ENCODE results near the gene EPS8L2.
"Not testable (repeated sequence)": the region's sequence is repeated elsewhere in the genome, so short reads cannot be mapped to it uniquely, and the experiment has no call there.

EPS8L2 gene

DNA sequence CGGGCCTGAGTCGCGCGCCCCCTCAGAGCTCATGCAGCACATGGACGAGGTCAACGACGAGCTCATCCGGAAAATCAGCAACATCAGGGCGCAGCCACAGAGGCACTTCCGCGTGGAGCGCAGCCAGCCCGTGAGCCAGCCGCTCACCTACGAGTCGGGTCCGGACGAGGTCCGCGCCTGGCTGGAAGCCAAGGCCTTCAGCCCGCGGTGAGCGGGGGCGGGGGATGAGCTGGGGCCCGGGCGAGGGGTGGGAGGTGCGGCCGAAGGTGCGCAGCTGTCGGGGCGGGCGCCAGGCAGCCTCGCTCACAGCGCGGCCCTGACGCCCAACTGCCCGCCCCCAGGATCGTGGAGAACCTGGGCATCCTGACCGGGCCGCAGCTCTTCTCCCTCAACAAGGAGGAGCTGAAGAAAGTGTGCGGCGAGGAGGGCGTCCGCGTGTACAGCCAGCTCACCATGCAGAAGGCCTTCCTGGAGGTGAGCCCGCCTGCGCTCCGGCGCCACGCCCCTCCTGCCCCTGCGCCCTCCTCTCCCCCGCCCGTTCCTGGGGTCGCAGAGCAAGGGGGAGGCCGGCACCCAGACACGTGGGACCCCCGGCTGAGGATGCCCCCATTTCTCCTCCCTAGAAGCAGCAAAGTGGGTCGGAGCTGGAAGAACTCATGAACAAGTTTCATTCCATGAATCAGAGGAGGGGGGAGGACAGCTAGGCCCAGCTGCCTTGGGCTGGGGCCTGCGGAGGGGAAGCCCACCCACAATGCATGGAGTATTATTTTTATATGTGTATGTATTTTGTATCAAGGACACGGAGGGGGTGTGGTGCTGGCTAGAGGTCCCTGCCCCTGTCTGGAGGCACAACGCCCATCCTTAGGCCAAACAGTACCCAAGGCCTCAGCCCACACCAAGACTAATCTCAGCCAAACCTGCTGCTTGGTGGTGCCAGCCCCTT, 20.5 kb downstream of the EPS8L2 start:
- peak; percentile 47 to 93 for DNase-seq

GRCh38 chr11:727281-727701, 21.3 kb downstream of the EPS8L2 start:
- no peak for DNase-seq

GRCh38 chr11:727859-728748, 22.1 kb downstream of the EPS8L2 start:
- DNase-seq = peak in 1 of 2 experiments; percentile 92

- no peak for DNase-seq
Measured at GRCh38 chr11:728901-729491, 23.0 kb downstream of the EPS8L2 start.

DNA sequence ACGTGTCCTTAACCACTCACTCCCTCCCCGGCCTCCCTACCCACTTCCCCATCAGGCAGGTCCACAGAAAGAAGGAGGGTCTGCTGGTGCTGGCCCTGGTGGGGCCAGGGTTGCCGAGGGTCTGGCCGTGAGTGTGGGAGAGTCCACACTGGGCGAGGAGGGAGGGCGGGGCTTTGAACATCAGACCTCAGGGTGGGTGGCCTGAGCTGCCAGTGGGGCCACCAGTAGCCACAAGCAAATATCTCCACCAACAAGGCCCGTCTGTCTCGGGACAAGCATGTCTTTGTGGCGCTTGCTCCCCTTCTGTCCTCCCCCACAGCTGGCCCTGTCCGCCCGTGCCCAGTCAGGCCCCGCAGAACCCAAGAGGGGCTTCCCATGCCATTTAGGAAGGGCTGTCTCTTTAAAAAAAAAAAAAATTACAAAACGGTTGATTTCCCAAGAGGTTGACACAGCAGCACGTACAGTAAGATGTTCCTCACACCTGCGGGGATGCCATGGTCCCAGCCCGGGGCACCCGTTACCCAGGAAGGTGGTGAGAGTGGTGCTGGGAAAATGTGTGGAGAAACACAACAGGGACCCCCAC, 23.6 kb downstream of the EPS8L2 start:
- DNase-seq = no peak

DNA sequence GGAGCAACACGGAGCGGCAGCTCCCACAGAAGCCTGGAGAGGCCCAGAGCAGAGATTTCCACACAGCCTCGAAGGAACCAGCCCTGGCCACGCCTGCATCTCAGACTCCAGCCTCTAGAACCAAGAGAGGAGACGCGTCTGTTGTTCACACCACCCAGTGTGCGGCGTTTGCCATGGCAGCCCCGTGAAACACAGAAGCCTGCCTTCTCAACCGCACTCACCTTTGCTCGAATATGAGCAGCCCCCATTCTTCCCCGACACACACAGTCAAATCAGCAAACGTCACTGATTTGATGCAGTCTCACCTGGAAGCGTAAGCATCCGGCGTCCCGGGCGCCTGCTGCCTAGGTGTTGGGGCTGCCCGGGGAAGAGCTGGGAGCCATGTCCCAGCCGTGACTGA, 27.0 kb downstream of the EPS8L2 start:
- DNase-seq = peak; percentile 31 to 68

DNA sequence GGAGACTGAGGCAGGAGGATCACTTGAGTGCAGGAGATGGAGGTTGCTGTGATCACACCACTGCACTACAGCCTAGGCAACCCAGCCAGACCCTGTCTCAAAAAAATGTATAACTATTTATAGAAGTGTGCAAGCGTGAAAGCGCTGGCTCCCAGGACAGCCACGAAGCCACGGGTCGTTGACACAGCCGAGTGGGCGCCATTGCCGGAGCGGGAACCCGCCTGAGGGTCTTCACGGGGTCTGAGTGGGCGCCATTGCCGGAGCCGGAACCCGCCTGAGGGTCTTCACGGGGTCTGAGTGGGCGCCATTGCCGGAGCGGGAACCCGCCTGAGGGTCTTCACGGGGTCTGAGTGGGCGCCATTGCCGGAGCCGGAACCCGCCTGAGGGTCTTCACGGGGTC, 28.5 kb downstream of the EPS8L2 start:
- not testable (repeated sequence) for DNase-seq

DNA sequence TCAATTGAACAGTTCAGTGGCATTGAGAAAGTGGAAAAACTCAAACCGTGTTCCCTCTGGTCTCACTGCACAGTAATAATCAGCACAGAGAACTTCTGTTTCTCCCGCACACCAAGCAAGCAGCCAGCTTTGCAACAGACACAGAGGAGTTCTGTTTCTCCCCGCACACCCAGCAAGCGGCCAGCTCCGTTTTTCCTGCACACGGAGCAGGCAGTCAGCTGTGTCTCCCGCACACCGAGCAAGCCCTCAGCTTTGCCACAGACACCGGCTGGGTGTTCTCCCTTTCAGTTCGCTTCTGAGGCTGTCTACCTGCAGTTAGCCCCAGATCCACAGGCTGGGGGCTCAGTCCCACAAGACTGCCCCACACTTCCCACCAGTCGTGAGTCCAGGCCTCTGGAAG, 31.3 kb downstream of the EPS8L2 start:
- DNase-seq = no peak

GRCh38 chr11:737899-738298, 31.9 kb downstream of the EPS8L2 start:
- DNase-seq = not testable (repeated sequence)

GRCh38 chr11:742156-742546, 36.1 kb downstream of the EPS8L2 start:
- DNase-seq = no peak

GRCh38 chr11:742571-743201, 36.7 kb downstream of the EPS8L2 start:
- DNase-seq = no peak

DNA sequence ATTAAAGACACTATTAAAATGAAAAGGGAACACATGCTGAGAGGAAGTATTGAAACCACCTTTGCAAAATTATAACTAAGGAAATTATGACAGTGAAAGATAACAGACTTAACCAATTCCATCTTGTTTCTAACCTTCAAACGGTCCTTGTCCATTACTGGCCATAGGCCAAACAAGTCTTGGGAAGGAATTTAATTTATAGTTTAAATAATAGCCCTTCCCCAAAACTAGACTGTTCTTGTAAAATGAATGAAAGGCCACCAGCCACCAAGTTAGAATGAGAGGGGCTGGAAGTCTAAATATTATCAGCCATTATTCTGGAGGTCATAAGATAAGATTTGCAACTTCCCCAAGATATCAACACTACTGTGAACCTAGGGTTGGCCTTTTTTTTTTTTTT, 39.4 kb downstream of the EPS8L2 start:
- DNase-seq = no peak

- DNase-seq = peak; percentile 58 to 83
Measured at GRCh38 chr11:746289-747157, 40.5 kb downstream of the EPS8L2 start.

- DNase-seq = peak; percentile 86 to 99
Measured at GRCh38 chr11:747158-748006, 41.4 kb downstream of the EPS8L2 start, which contains the start of gene TALDO1. TALDO1 (plus strand) TSS chr11:747464; CDS start chr11:747482, 18 bp downstream.

DNA sequence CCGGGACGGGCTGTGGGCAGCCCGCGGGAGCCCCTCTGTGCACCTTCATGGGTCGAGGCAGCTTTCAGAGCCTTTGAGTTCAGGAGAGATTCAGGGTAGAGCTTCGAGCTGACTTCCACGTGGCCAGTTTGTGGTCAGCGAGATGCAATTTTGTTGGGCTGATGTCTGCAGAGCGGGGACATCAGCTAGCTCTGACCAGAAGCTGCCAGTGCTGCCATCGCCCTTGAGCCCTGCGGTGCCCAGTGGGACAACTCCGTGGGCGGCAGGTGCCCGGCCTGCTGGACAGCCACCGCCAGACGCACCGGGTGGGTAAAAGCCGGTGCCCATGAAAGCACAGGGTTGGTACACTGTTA, 42.0 kb downstream of the EPS8L2 start:
- DNase-seq = no peak

GRCh38 chr11:749731-750130, 43.7 kb downstream of the EPS8L2 start:
- DNase-seq = no peak

DNA sequence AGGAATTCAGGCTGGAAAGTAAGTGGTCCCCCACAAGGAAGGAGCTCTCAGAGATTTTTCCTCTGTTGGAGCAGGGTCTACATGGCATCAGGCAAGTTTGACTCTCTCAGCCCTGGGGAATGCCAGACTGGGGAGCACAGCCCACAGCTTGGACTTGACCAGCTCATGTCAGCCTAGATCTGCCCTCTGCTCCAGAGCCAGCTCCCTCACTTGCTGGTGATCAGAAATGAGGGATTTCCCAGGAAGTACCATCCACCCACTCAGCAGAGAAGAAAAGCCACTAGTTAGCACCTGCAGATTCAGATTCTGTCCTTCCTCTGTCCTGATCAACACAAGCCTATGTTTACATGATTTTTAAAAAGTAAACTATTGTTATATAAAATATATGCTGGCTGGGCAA, 54.2 kb downstream of the EPS8L2 start:
- no peak for DNase-seq

DNA sequence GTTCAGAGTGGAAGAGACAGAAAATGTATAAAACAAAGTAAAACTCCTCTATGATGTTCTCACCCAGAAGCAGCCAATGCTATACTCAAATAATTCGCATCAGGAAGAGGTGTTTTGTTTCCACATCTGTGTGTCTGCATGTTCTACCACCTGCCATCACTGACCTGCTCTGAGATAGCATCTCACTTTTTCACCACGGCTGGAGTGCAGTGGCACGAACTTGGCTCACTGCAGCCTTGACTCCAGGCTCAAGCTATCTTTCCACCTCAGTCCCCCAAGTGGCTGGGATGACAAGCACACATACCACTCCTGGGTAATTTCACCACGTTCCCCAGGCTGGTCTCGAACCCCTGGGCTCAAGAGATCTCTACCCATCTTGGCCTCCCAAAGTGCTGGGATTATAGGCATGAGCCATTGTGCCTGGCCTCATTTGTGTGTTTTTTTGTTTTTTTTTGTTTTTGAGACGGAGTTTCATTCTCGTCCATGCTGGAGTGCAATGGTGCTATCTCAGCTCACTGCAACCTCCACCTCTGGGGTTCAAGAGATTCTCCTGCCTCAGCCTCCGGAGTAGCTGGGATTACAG, 55.6 kb downstream of the EPS8L2 start:
- DNase-seq = no peak

- no peak for DNase-seq
Measured at GRCh38 chr11:762421-763072, 56.5 kb downstream of the EPS8L2 start.
